NCI-H1417 (cell line): ENCODE results near the gene THEMIS.
"Not testable (repeated sequence)": the region's sequence is repeated elsewhere in the genome, so short reads cannot be mapped to it uniquely, and the experiment has no call there.

Experiments used
- DNase-seq, 3 experiments: peaks; one replicate each; lab custom pipeline; 2025; lab: John Stamatoyannopoulos, UW

THEMIS gene

DNA sequence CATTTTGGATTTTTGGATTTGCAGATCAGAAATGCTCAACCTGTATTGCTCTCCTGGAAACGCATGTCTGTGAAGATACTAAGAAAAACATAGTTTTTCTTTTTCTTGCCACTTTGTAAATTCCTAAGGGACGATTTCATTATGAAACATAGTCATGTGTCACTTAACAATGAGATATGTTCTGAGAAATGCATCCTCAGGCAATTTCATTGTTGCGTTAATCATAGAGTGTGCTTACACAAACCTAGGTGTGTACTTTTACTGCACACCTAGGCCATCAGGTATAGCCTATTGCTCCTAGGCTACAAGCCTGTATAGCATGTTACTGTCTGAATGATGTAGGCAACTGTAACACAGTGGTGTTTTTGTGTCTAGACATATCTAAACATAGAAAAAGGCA lies 13.4 kb upstream of the THEMIS start:
- DNase-seq: no peak

DNA sequence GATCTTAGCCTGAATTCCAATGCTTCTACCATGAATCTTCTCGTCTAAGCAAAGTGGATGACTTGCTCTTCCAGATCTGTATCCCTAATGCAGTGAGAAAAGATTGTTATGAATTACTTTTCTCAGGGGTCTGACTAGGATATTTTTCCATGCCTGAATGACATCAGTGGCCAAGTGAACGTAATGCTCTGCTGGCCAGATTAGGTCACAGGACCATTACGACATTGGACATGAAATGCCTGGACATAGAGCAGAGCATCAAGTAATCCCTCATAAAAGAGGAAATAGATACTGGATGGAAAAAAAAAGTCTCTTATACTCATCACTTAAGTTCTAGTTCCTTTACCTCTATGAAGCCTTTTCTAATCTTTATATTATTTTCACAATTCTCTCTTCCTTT lies 12.1 kb upstream of the THEMIS start:
- no peak for DNase-seq

DNA sequence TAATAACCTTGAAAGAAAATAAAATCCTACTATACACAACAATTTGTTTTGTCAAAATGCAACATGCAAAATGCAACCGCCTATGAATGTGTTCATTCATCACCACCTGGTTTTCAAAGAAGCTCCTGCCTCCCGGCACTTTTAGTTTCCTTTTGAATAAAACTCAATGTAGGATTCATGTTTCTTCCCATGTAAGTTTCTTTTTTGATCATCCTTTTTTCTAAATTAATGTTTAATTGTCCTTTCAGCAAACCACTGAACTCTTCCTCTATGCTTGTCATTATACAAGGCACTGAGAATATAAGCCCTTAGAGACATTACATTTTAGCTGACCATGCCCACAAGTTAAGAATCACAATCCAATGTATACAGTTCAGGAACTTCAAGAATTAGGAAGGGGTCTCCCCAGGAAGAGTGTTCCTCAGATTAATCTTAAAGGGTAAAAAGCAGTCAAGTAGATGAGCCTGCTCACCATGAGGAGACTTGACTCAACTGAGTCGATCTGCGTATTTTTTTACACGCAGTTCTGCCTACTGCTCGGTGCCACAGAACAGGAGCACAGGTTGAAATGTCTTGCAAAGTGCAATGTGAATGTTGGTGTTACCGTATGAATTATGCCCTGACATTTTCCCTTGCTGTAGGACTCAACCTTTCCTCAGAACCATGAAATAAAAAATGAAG lies 7.2 kb upstream of the THEMIS start:
- no peak for DNase-seq

- DNase-seq: no peak
Measured at GRCh38 chr6:127904160-127904559, 3.3 kb upstream of the THEMIS start.

GRCh38 chr6:127902933-127903332 lies 2.1 kb upstream of the THEMIS start:
- no peak for DNase-seq

DNA sequence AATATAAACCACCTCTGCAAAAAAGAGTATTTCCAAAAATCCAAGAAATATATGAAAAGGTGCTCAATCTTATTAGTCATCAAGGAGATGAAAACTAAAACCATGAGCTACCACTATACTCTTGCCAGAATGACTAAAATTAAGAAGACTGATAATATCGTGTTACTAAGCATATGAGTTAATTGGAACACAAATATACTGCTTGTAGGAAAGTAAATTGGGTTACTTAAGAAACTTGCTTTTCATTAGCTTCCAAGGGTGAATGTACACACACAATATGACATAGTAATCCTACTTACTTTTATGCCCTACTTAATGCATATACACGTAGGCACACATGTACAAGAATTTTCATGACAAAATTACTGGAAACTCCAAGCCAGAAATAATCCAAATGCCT lies 3.4 kb downstream of the THEMIS start:
- DNase-seq: no peak

DNA sequence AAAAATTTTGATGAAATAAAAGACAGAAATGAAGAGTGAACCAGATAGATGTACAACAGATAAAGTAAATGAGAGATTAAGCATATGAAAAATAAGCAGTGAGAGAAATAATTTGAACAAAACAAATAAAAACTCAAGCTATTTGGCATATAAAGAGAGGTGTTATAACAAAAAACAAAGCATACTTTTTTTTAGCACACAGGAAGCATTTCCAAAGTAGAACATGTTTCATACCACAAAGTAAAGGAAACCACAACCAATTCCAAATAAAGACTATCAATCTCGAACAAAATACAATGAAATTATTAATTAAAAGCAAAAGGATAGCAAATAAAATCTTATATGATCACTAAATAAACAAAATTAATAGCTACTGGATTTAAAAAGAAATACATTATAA lies 6.8 kb downstream of the THEMIS start:
- DNase-seq: no peak

DNA sequence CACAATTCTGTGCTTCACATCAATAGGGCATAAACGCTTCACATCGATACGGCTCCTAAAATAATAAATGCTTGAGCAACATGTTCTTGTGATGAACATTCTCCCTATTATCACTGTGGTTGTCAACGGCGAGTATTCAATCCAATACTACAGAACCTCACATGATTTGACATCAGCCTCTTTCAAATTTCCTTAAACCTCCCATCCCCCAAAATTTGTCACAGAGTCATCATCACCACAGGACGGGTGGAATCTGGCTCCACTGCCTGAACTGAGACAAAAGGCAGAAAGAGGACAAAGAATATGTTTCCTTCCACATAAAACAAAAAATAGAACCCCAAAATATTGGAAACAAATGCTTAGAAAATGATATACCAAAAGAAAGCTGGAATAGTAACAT lies 7.3 kb downstream of the THEMIS start:
- DNase-seq: peak in 1 of 3 experiments; percentile 5

DNA sequence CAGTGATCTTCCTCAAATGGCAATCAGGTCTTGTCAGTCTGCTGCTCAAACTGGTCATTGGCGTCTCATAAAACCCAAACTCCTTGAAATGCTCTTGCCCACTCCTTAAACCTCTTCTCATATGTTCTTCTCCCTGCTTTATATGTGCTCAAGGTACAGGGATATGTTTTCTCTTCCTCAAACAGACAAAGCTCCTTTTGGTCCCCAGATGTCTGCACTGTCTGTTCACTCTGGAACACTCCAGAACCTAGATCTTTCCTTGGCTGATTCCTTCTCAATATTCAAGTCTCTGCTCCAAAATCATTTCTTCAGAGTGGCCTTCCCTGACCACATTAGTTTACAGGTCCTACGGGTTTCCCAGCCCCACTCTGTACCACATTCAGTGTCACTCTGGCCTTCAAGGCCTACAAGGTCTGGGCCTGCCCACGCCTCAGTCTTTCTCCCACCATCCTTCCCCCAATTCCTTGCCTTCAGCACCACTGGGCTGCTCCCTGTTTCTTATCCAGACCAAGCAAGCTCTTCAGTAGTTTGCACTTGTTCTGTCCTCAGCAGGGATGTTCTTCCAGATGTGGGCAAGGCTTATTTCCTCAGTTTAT lies 9.0 kb downstream of the THEMIS start:
- DNase-seq: no peak

DNA sequence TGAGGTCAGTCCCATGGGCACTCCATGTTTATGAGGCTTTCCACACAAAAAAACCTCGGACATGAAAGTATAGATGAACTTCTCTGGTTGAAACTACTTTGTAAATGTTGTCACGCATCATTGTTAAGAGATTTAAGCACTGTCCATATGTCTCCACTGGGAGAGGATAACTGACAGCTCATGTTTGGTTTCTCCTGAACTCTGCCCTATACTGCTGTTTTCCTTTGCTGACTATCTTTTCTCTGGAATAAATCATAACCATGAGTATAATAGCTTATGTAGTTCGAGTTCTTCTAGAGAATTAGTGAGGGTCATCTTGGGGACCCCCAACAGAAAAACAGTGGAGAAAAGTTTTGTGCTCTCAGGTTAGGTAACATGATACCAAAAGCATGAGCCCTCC lies 14.3 kb downstream of the THEMIS start:
- no peak for DNase-seq

- DNase-seq: no peak
Measured at GRCh38 chr6:127884134-127884533, 16.7 kb downstream of the THEMIS start.

- not testable (repeated sequence) for DNase-seq
Measured at GRCh38 chr6:127881949-127882348, 18.9 kb downstream of the THEMIS start.

GRCh38 chr6:127880429-127880828 lies 20.4 kb downstream of the THEMIS start:
- DNase-seq: no peak

- DNase-seq: no peak
Measured at GRCh38 chr6:127879685-127880084, 21.2 kb downstream of the THEMIS start.

- no peak for DNase-seq
Measured at GRCh38 chr6:127878115-127878514, 22.7 kb downstream of the THEMIS start.

GRCh38 chr6:127877231-127877630 lies 23.6 kb downstream of the THEMIS start:
- no peak for DNase-seq

DNA sequence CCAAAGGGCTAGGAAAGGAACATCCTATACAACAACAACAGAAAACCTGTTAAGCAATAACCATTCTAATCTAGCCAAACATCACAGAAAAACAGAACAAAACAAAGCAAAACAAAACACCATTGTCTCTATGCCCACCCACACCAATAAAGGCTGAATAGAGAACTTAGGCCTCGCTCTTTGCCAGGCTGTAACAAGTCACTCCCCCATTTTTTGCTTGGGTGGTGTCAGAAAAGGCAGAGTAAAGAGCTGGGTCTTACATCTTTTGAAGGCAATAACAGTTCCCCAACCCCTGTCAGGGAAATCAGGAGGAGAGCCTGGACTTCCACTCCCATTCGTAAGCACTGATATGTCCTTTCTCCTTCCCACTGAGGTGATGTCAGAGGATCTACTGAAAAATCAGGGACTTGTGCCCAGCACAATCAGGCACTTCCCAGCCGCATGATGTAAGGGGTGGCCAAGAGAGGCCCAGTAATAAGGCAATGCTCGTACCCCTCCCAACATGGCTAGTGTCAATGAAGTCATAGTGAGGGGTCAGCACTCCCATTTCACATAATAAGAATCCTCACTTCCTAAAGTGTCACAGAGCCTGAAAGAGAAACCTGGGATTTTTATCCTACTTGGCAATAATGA lies 31.0 kb downstream of the THEMIS start:
- DNase-seq: no peak

GRCh38 chr6:127869183-127869582 lies 31.7 kb downstream of the THEMIS start:
- DNase-seq: no peak

DNA sequence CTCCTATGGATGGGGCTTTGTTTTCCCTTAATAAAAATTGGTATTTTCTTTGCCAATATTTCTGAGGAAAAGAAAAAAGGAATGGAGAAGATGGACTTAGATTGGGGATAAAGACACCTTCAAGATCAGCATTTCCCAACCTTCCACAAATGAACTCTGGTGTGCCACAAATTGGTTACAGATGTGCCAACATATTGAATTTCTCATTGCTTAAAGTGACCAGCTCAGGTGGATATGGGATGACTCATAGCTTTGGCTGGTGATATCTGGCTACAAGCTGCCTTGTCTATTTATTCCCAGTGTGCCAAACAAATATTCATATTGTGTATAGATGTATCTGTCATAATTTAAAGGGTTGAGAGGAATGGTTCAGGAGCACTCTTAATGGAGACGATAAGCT lies 32.5 kb downstream of the THEMIS start:
- no peak for DNase-seq

DNA sequence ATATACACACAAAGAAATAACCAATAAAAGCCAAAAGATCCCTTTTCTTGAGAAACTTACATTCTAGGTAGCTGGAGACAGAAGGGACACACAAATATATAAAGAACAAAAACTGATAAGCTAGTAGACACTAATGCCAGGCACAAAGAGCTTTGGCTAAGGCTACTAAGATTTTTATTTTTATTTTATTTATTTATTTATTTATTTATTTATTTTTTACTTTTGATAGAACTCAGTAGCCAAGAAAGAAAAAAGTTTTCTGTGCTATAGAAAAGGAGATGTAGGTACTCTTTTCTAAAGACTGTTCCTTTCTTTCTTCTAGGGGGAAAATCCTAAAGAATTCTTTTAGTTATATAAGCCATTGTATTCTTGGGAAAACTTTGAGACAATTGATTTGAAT lies 34.1 kb downstream of the THEMIS start:
- DNase-seq: no peak

GRCh38 chr6:127865108-127865507 lies 35.8 kb downstream of the THEMIS start:
- DNase-seq: no peak

DNA sequence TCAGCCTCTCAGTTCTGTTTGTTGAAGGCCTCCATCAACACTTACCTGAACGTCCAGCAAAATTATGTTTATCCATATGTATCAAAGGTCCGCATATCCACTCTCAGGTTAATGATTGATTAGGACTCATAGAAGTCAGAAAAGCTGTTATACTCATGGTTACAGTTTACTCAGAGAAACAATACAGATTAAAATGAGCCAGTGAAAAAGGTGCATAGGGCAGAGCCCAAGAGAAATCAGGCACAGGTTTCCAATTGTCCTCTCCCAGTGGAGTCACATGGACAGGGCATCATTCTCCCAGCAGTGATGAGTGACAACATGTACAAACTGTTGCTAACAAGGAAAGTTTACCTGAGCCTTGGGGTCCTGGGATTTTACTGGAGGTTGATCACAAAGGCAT lies 36.2 kb downstream of the THEMIS start:
- DNase-seq: no peak

GRCh38 chr6:127860723-127861122 lies 40.1 kb downstream of the THEMIS start:
- no peak for DNase-seq

GRCh38 chr6:127859956-127860355 lies 40.9 kb downstream of the THEMIS start:
- DNase-seq: no peak
